Progenitor cell of endocrine pancreas (in vitro differentiated cells): ENCODE measurements around the gene CTNS. TPM values are rescaled to one million over a fixed set of nuclear protein-coding genes. Genes with fewer than 3 reads are reported as not detected.
A peak's percentile ranks its signal among the peaks of the same experiment; 100 is the strongest.

Experiments used
- DNase-seq: peaks from one replicate; pipeline ENCODE4 v3.0.0; 2021; ENCODE audit warnings: low spot score; ENCODE audit not compliant: unreplicated experiment
- H3K27ac Mint-ChIP-seq: 2 replicates; pipeline ENCODE4 v1.8.0; 2021; ENCODE audit warnings: mild to moderate bottlenecking, moderate library complexity, mixed read lengths
- H3K27me3 Mint-ChIP-seq: 2 replicates; pipeline ENCODE4 v1.8.0; 2021; ENCODE audit warnings: mixed read lengths
- H3K36me3 Mint-ChIP-seq: 2 replicates; pipeline ENCODE4 v1.8.0; 2022; ENCODE audit warnings: mixed read lengths; ENCODE audit not compliant: insufficient read depth
- H3K4me1 Mint-ChIP-seq: 2 replicates; pipeline ENCODE4 v1.8.0; 2021; ENCODE audit warnings: low read depth, mixed read lengths
- H3K4me3 Mint-ChIP-seq: 2 replicates; pipeline ENCODE4 v1.8.0; 2021; ENCODE audit warnings: low read depth, mild to moderate bottlenecking, moderate library complexity, mixed read lengths
- H3K9me3 Mint-ChIP-seq: 2 replicates; pipeline ENCODE4 v1.8.0; 2021; ENCODE audit warnings: low read depth, mixed read lengths
- CTCF ChIP-seq: fragments of 200-600 bp; sonication (generic); IDR thresholded peaks from one replicate; pipeline ENCODE4 v1.5.0; 2021; ENCODE audit warnings: antibody characterized with exemption, mild to moderate bottlenecking; ENCODE audit not compliant: unreplicated experiment
- total RNA-seq: library from RNA; stranded (reverse); gene quantifications from 2 replicates; pipeline ENCODE4 v1.2.1, GENCODE V29; 2021

The CTNS gene
- total RNA-seq, 1 donor from 2014 or later = 16.4 TPM

GRCh38 chr17:3635474-3636153 lies 946 bp upstream of the CTNS start:
- Mint-ChIP-seq H3K36me3 (no peaks in the 10 kb centered on the region), H3K4me1 (peaks cover 22% of the 10 kb centered on the region), H3K9me3 (no peaks in the 10 kb centered on the region), H3K4me3 (peak overlapping the region; percentile 94), H3K27me3 (no peaks in the 10 kb centered on the region), H3K27ac (peak overlapping the region; percentile 89)
- peak; percentile 25 for TF ChIP-seq CTCF
- DNase-seq = no peak

GRCh38 chr17:3636908-3637373 lies 381 bp downstream of the CTNS start:
- TF ChIP-seq CTCF = no peak
- H3K9me3 Mint-ChIP-seq = no peaks in the 10 kb centered on the region
- no peaks in the 10 kb centered on the region for H3K27me3 Mint-ChIP-seq
- peaks cover 22% of the 10 kb centered on the region for H3K4me1 Mint-ChIP-seq
- DNase-seq = no peak
- peak overlapping the region; percentile 84 for H3K27ac Mint-ChIP-seq
- no peaks in the 10 kb centered on the region for H3K36me3 Mint-ChIP-seq
- H3K4me3 Mint-ChIP-seq = peak overlapping the region; percentile 94

GRCh38 chr17:3639981-3640596 lies 3.5 kb downstream of the CTNS start:
- no peak for DNase-seq
- Mint-ChIP-seq H3K9me3 (no peaks in the 10 kb centered on the region), H3K36me3 (peaks cover 2% of the 10 kb centered on the region), H3K27ac (no peak overlapping the region), H3K4me3 (no peak overlapping the region), H3K4me1 (peaks cover 13% of the 10 kb centered on the region), H3K27me3 (no peaks in the 10 kb centered on the region)
- TF ChIP-seq CTCF = no peak

GRCh38 chr17:3641014-3641413 lies 4.5 kb downstream of the CTNS start:
- no peak overlapping the region for H3K27ac Mint-ChIP-seq
- no peak for TF ChIP-seq CTCF
- H3K36me3 Mint-ChIP-seq = peaks cover 2% of the 10 kb centered on the region
- H3K4me1 Mint-ChIP-seq = peaks cover 10% of the 10 kb centered on the region
- no peak for DNase-seq
- H3K27me3 Mint-ChIP-seq = no peaks in the 10 kb centered on the region
- H3K4me3 Mint-ChIP-seq = no peak overlapping the region
- H3K9me3 Mint-ChIP-seq = no peaks in the 10 kb centered on the region

GRCh38 chr17:3641717-3642486 lies 5.3 kb downstream of the CTNS start:
- H3K27ac Mint-ChIP-seq = no peak overlapping the region
- TF ChIP-seq CTCF = no peak
- H3K27me3 Mint-ChIP-seq = no peaks in the 10 kb centered on the region
- no peak overlapping the region for H3K4me3 Mint-ChIP-seq
- no peaks in the 10 kb centered on the region for H3K9me3 Mint-ChIP-seq
- H3K4me1 Mint-ChIP-seq = peaks cover 10% of the 10 kb centered on the region
- H3K36me3 Mint-ChIP-seq = peaks cover 2% of the 10 kb centered on the region
- no peak for DNase-seq
